H9 (cell line): Measurements from ENCODE around the gene SF3B3. TPM values are rescaled to one million over a fixed set of nuclear protein-coding genes. Genes with fewer than 3 reads are reported as not detected.

Source experiments
- DNase-seq: peaks from one replicate; pipeline ENCODE4 v3.0.0-alpha.2; 2017
- H2AFZ ChIP-seq: one replicate; pipeline ENCODE4 v1.6.1; 2013; ENCODE audit warnings: mild to moderate bottlenecking, low read length, control low read depth, moderate library complexity
- H2AK5ac ChIP-seq: 2 replicates; pipeline ENCODE4 v1.6.1; 2013; ENCODE audit warnings: low read length, control low read depth, mixed read lengths; ENCODE audit not compliant: insufficient read length
- H2BK120ac ChIP-seq: one replicate; pipeline ENCODE4 v1.6.1; 2013; ENCODE audit warnings: low read depth, mild to moderate bottlenecking, low read length, control low read depth, inconsistent platforms; ENCODE audit not compliant: poor library complexity, severe bottlenecking
- H2BK12ac ChIP-seq: 2 replicates; pipeline ENCODE4 v1.6.1; 2013; ENCODE audit warnings: low read length, control low read depth, mixed read lengths, low read depth; ENCODE audit not compliant: insufficient read length
- H2BK15ac ChIP-seq: 2 replicates; pipeline ENCODE4 v1.6.1; 2013; ENCODE audit warnings: low read depth, low read length, control low read depth
- H2BK20ac ChIP-seq: one replicate; pipeline ENCODE4 v1.6.1; 2013; ENCODE audit warnings: low read depth, mild to moderate bottlenecking, low read length, control low read depth, inconsistent platforms; ENCODE audit not compliant: poor library complexity, severe bottlenecking
- H2BK5ac ChIP-seq: 2 replicates; pipeline ENCODE4 v1.6.1; 2013; ENCODE audit warnings: low read length, control low read depth, mixed read lengths; ENCODE audit not compliant: insufficient read length
- H3K14ac ChIP-seq: 2 replicates; pipeline ENCODE4 v1.6.1; 2013; ENCODE audit warnings: low read length, control low read depth; ENCODE audit not compliant: insufficient read depth
- H3K18ac ChIP-seq: 2 replicates; pipeline ENCODE4 v1.6.1; 2013; ENCODE audit warnings: low read depth, mild to moderate bottlenecking, mixed read lengths, low read length, control low read depth; ENCODE audit not compliant: insufficient read length
- H3K23ac ChIP-seq: 2 replicates; pipeline ENCODE4 v1.6.1; 2013; ENCODE audit warnings: low read length, control low read depth, mixed read lengths, low read depth; ENCODE audit not compliant: insufficient read length
- H3K23me2 ChIP-seq: 2 replicates; pipeline ENCODE4 v1.6.1; 2013; ENCODE audit warnings: low read depth, mild to moderate bottlenecking, mixed read lengths, low read length, control low read depth; ENCODE audit not compliant: insufficient read length, poor library complexity, severe bottlenecking
- H3K27ac ChIP-seq: 2 replicates; pipeline ENCODE4 v1.5.1; 2013; ENCODE audit warnings: low read length, control low read depth, mixed read lengths, low read depth; ENCODE audit not compliant: insufficient read length
- H3K27me3 ChIP-seq: 2 replicates; pipeline ENCODE4 v1.6.1; 2013; ENCODE audit warnings: low read length, control low read depth, inconsistent platforms; ENCODE audit not compliant: insufficient read depth
- H3K4ac ChIP-seq: 2 replicates; pipeline ENCODE4 v1.6.1; 2013; ENCODE audit warnings: low read depth, mild to moderate bottlenecking, control low read depth, inconsistent platforms, low read length, moderate library complexity
- H3K4me1 ChIP-seq: 2 replicates; pipeline ENCODE4 v1.6.1; 2013; ENCODE audit warnings: low read length, control low read depth, inconsistent platforms; ENCODE audit not compliant: insufficient read depth
- H3K4me2 ChIP-seq: 2 replicates; pipeline ENCODE4 v1.6.1; 2013; ENCODE audit warnings: low read length, control low read depth, mixed read lengths; ENCODE audit not compliant: insufficient read length, insufficient read depth
- H3K56ac ChIP-seq: 2 replicates; pipeline ENCODE4 v1.6.1; 2013; ENCODE audit warnings: low read depth, mild to moderate bottlenecking, mixed read lengths, low read length, control low read depth; ENCODE audit not compliant: insufficient read length
- H3K79me1 ChIP-seq: 2 replicates; pipeline ENCODE4 v1.6.1; 2013; ENCODE audit warnings: low read depth, mild to moderate bottlenecking, moderate library complexity, low read length, control low read depth, inconsistent platforms; ENCODE audit not compliant: insufficient read depth, poor library complexity, severe bottlenecking
- H3K79me2 ChIP-seq: 2 replicates; pipeline ENCODE4 v1.6.1; 2013; ENCODE audit warnings: low read length, control low read depth, inconsistent platforms; ENCODE audit not compliant: insufficient read depth
- H3K9ac ChIP-seq: 2 replicates; pipeline ENCODE4 v1.6.1; 2013; ENCODE audit warnings: low read length, control low read depth, mixed read lengths; ENCODE audit not compliant: insufficient read length; ENCODE audit errors: extremely low read depth
- H3K9me3 ChIP-seq: one replicate; pipeline ENCODE4 v1.6.1; 2013; ENCODE audit warnings: low read depth, low read length, inconsistent platforms; ENCODE audit not compliant: control insufficient read depth
- H3T11ph ChIP-seq: one replicate; pipeline ENCODE4 v1.6.1; 2013; ENCODE audit warnings: mild to moderate bottlenecking, low read length, control low read depth, inconsistent platforms
- H4K20me1 ChIP-seq: one replicate; pipeline ENCODE4 v1.6.1; 2013; ENCODE audit not compliant: control insufficient read depth, insufficient read length, insufficient read depth
- H4K5ac ChIP-seq: 2 replicates; pipeline ENCODE4 v1.6.1; 2013; ENCODE audit warnings: low read depth, mild to moderate bottlenecking, mixed read lengths, low read length, control low read depth; ENCODE audit not compliant: insufficient read length
- H4K8ac ChIP-seq: replicated peaks from 2 replicates; pipeline ENCODE4 v1.6.1; 2013; ENCODE audit warnings: low read length, control low read depth, mixed read lengths, low read depth; ENCODE audit not compliant: insufficient read length
- H4K91ac ChIP-seq: 2 replicates; pipeline ENCODE4 v1.6.1; 2013; ENCODE audit warnings: low read depth, mild to moderate bottlenecking, moderate library complexity, mixed read lengths, low read length, control low read depth; ENCODE audit not compliant: insufficient read length
- H3K27ac Mint-ChIP-seq, 3 experiments: 2 replicates in 2 of 3; 3 replicates in 1 of 3; pipeline ENCODE4 v1.8.0; 2020 to 2021; ENCODE audit warnings: mixed read lengths in 3 of 3, mild to moderate bottlenecking in 1 of 3, moderate library complexity in 1 of 3
- H3K27me3 Mint-ChIP-seq: 2 replicates; pipeline ENCODE4 v1.8.0; 2021; ENCODE audit warnings: low read depth, mild to moderate bottlenecking, moderate library complexity, mixed read lengths
- H3K36me3 Mint-ChIP-seq, 3 experiments: 2 replicates in 2 of 3; 3 replicates in 1 of 3; pipeline ENCODE4 v1.8.0; 2020 to 2021; ENCODE audit warnings: low read depth in 3 of 3, mixed read lengths in 3 of 3; ENCODE audit not compliant: insufficient read depth in 1 of 3
- H3K4me1 Mint-ChIP-seq, 2 experiments: 2 replicates each; pipeline ENCODE4 v1.8.0; 2020; ENCODE audit warnings: mixed read lengths in 2 of 2
- H3K4me3 Mint-ChIP-seq, 2 experiments: 2 replicates in 1 of 2; 3 replicates in 1 of 2; pipeline ENCODE4 v1.8.0; 2020 to 2021; ENCODE audit warnings: mild to moderate bottlenecking in 2 of 2, mixed read lengths in 2 of 2, moderate library complexity in 1 of 2
- H3K9me3 Mint-ChIP-seq, 2 experiments: 2 replicates in 1 of 2; 3 replicates in 1 of 2; pipeline ENCODE4 v1.8.0; 2020; ENCODE audit warnings: mild to moderate bottlenecking in 2 of 2, mixed read lengths in 2 of 2, moderate library complexity in 1 of 2
- CTCF ChIP-seq: fragments of 200-600 bp; sonication (generic); conservative IDR thresholded peaks from 3 replicates; pipeline ENCODE4 v1.8.0; 2021; ENCODE audit warnings: antibody characterized with exemption, mild to moderate bottlenecking
- WGBS: extraction: QIAGEN DNeasy Blood & Tissue Kit; methylation state at CpG from one replicate; pipeline ENCODE4 v1.1.7; 2013; ENCODE audit warnings: missing lambda C conversion rate, low lambda C conversion rate, mixed read lengths; ENCODE audit not compliant: insufficient read length; ENCODE audit errors: extremely low coverage; 5-methylcytosine and 5-hydroxymethylcytosine counted together
- total RNA-seq: library from RNA; stranded (reverse); gene quantifications from 2 replicates; pipeline ENCODE4 v1.2.1, GENCODE V29; 2021

The SF3B3 gene
- total RNA-seq, 1 experiment from 2014 or later: 493 TPM

GRCh38 chr16:70586731-70587130, 63.1 kb downstream of the SF3B3 start:
- Histone ChIP-seq H4K91ac (no peak overlapping the region), H3K4me1 (no peaks in the 10 kb centered on the region), H2BK15ac (no peak overlapping the region), H3K56ac (no peak overlapping the region), H3T11ph (no peak overlapping the region), H3K23me2 (no peaks in the 10 kb centered on the region), H3K14ac (no peak overlapping the region), H2BK12ac (no peak overlapping the region), H4K5ac (no peak overlapping the region), H3K4me2 (no peak overlapping the region), H3K79me2 (no peaks in the 10 kb centered on the region), H4K20me1 (no peaks in the 10 kb centered on the region), H3K27me3 (no peaks in the 10 kb centered on the region), H2AK5ac (no peak overlapping the region), H2BK5ac (no peak overlapping the region), H2BK120ac (no peak overlapping the region), H4K8ac (no peak overlapping the region), H3K9me3 (no peaks in the 10 kb centered on the region), H2AFZ (no peak overlapping the region), H3K23ac (no peak overlapping the region), H3K27ac (no peak overlapping the region), H3K18ac (no peak overlapping the region), H3K9ac (no peak overlapping the region), H3K4ac (no peak overlapping the region), H3K79me1 (no peaks in the 10 kb centered on the region), H2BK20ac (no peak overlapping the region)
- no peak for TF ChIP-seq CTCF
- no peak for DNase-seq
- H3K27me3 Mint-ChIP-seq: peaks cover 9% of the 10 kb centered on the region
- H3K4me3 Mint-ChIP-seq: no peak overlapping the region
- peaks cover 5 to 14% of the 10 kb centered on the region in 2 experiments; a peak in 3 of 4 replicates for H3K4me1 Mint-ChIP-seq
- H3K27ac Mint-ChIP-seq: peak overlapping the region in 1 of 3 experiments; percentile 31; a peak in 1 of 7 replicates
- no CpG with 5 or more reads among the region's 9 CpGs for whole genome bisulfite sequencing
- peaks cover 0 to 3% of the 10 kb centered on the region in 2 experiments; a peak in 1 of 5 replicates for H3K9me3 Mint-ChIP-seq
- H3K36me3 Mint-ChIP-seq: no peaks in the 10 kb centered on the region
